Smooth muscle cell (in vitro differentiated cells): ENCODE data around the gene SLC2A11. TPM values are rescaled to one million over a fixed set of nuclear protein-coding genes. Genes with fewer than 3 reads are reported as not detected.

Experiments used
- DNase-seq: peaks from one replicate; lab custom pipeline; 2025; ENCODE audit not compliant: unreplicated experiment; lab: John Stamatoyannopoulos, UW
- H2AFZ ChIP-seq: fragments of 200-600 bp; sonication (generic); 2 replicates; pipeline ENCODE4 v1.6.0; 2016; ENCODE audit warnings: antibody characterized with exemption, low read depth, mild to moderate bottlenecking
- H3F3A ChIP-seq: fragments of 200-600 bp; sonication (generic); 2 replicates; pipeline ENCODE4 v1.6.0; 2017; ENCODE audit warnings: antibody characterized with exemption, low read depth
- H3K27ac ChIP-seq: fragments of 200-600 bp; sonication (generic); 2 replicates; pipeline ENCODE4 v1.5.1; 2016; ENCODE audit warnings: low read depth, mild to moderate bottlenecking
- H3K27me3 ChIP-seq: fragments of 200-600 bp; sonication (generic); 2 replicates; pipeline ENCODE4 v1.6.1; 2016; ENCODE audit warnings: low read depth, mild to moderate bottlenecking
- H3K36me3 ChIP-seq: fragments of 200-600 bp; sonication (generic); 2 replicates; pipeline ENCODE4 v1.5.1; 2016; ENCODE audit warnings: low read depth
- H3K4me1 ChIP-seq: fragments of 200-600 bp; sonication (generic); 2 replicates; pipeline ENCODE4 v1.5.1; 2016; ENCODE audit warnings: low read depth
- H3K4me2 ChIP-seq: fragments of 200-600 bp; sonication (generic); 2 replicates; pipeline ENCODE4 v1.6.0; 2016; ENCODE audit warnings: mild to moderate bottlenecking
- H3K4me3 ChIP-seq: fragments of 200-600 bp; sonication (generic); 2 replicates; pipeline ENCODE4 v1.5.1; 2016; ENCODE audit warnings: mild to moderate bottlenecking
- H3K79me2 ChIP-seq: fragments of 200-600 bp; sonication (generic); 2 replicates; pipeline ENCODE4 v1.6.0; 2016; ENCODE audit warnings: low read depth, mild to moderate bottlenecking
- H3K9ac ChIP-seq: fragments of 200-600 bp; sonication (generic); 2 replicates; pipeline ENCODE4 v1.6.0; 2016; ENCODE audit warnings: low read depth
- H3K9me3 ChIP-seq: fragments of 200-600 bp; sonication (generic); replicated peaks from 2 replicates; pipeline ENCODE4 v1.5.1; 2016; ENCODE audit warnings: low read depth
- H4K20me1 ChIP-seq: fragments of 200-600 bp; sonication (generic); 2 replicates; pipeline ENCODE4 v1.6.0; 2016; ENCODE audit warnings: low read depth
- CTCF ChIP-seq: fragments of 200-600 bp; sonication (generic); IDR thresholded peaks from 2 replicates; pipeline ENCODE4 v1.5.1; 2017; ENCODE audit warnings: borderline replicate concordance, mild to moderate bottlenecking, antibody characterized with exemption; ENCODE audit not compliant: insufficient read depth, poor library complexity, severe bottlenecking
- WGBS: methylation state at CpG from one replicate; pipeline ENCODE4 v1.1.7; 2016; ENCODE audit warnings: low lambda C conversion rate; 5-methylcytosine and 5-hydroxymethylcytosine counted together
- polyA plus RNA-seq: library from polyadenylated mRNA; unstranded; fragments of >200 nt; fragmentation: Nextera tagmentation; extraction: Ambion mirVana; gene quantifications from 2 replicates; pipeline ENCODE4 v1.2.1, GENCODE V29; 2016
- total RNA-seq: library from RNA; depleted of rRNA; stranded (reverse); fragments of >200 nt; gene quantifications from 2 replicates; pipeline ENCODE4 v1.2.3, GENCODE V29; 2014

Gene SLC2A11
- total and polyA plus RNA-seq, 2 experiments from 2014 or later, result 3.5 to 9.5 TPM

- Histone ChIP-seq H3K4me3 (no peak overlapping the region), H4K20me1 (peaks cover 48% of the 10 kb centered on the region), H3K9ac (no peak overlapping the region), H3K4me1 (peaks cover 5% of the 10 kb centered on the region), H3F3A (peaks cover 25% of the 10 kb centered on the region), H2AFZ (no peak overlapping the region), H3K4me2 (no peak overlapping the region), H3K27ac (no peak overlapping the region), H3K9me3 (no peaks in the 10 kb centered on the region), H3K27me3 (no peaks in the 10 kb centered on the region), H3K36me3 (no peaks in the 10 kb centered on the region), H3K79me2 (peaks cover 14% of the 10 kb centered on the region)
- no peak for TF ChIP-seq CTCF
- DNase-seq, result no peak
- WGBS, result 92% methylated on average over 16 of the region's 16 CpGs
These were observed 24.5 kb upstream of the SLC2A11 start for GRCh38 chr22:23833017-23833751.

- Histone ChIP-seq H3K4me3 (no peak overlapping the region), H3K27me3 (no peaks in the 10 kb centered on the region), H2AFZ (no peak overlapping the region), H3F3A (peaks cover 26% of the 10 kb centered on the region), H3K27ac (no peak overlapping the region), H3K9ac (no peak overlapping the region), H3K36me3 (no peaks in the 10 kb centered on the region), H3K4me1 (peaks cover 9% of the 10 kb centered on the region), H3K79me2 (peaks cover 14% of the 10 kb centered on the region), H4K20me1 (peaks cover 50% of the 10 kb centered on the region), H3K9me3 (no peaks in the 10 kb centered on the region), H3K4me2 (no peak overlapping the region)
- 98% methylated on average over 13 of the region's 13 CpGs for WGBS
- no peak for DNase-seq
- TF ChIP-seq CTCF, result no peak
These were observed 23.8 kb upstream of the SLC2A11 start for GRCh38 chr22:23833911-23834317.

GRCh38 chr22:23834406-23834792 lies 23.3 kb upstream of the SLC2A11 start:
- H3K27ac ChIP-seq, result no peak overlapping the region
- no peaks in the 10 kb centered on the region for H3K36me3 ChIP-seq
- H3K27me3 ChIP-seq, result no peaks in the 10 kb centered on the region
- peaks cover 14% of the 10 kb centered on the region for H3K79me2 ChIP-seq
- no peak for TF ChIP-seq CTCF
- H3K4me2 ChIP-seq, result no peak overlapping the region
- H3K4me1 ChIP-seq, result peaks cover 9% of the 10 kb centered on the region
- DNase-seq, result no peak
- no peak overlapping the region for H2AFZ ChIP-seq
- H4K20me1 ChIP-seq, result peaks cover 47% of the 10 kb centered on the region
- H3K4me3 ChIP-seq, result no peak overlapping the region
- H3F3A ChIP-seq, result peaks cover 22% of the 10 kb centered on the region
- 94% methylated on average over 3 of the region's 3 CpGs for WGBS
- H3K9ac ChIP-seq, result no peak overlapping the region
- no peaks in the 10 kb centered on the region for H3K9me3 ChIP-seq
